A204.1 (cell line): ENCODE measurements around the gene NUDCD3.

Source experiments
- FAIRE-seq: peaks from 2 replicates; lab custom pipeline; 2012; peaks lifted over from hg19 to GRCh38; lab: Jason Lieb, UNC

The NUDCD3 gene

GRCh38 chr7:44398953-44399574 lies 91.4 kb downstream of the NUDCD3 start:
- no peak for FAIRE-seq

- FAIRE-seq, result no peak
These were observed 91.9 kb downstream of the NUDCD3 start for GRCh38 chr7:44398511-44398911.

- no peak for FAIRE-seq
These were observed 93.4 kb downstream of the NUDCD3 start for GRCh38 chr7:44396931-44397545.

GRCh38 chr7:44396496-44396895 lies 94.0 kb downstream of the NUDCD3 start:
- FAIRE-seq, result no peak

- no peak for FAIRE-seq
These were observed 95.4 kb downstream of the NUDCD3 start for GRCh38 chr7:44395067-44395466.

- no peak for FAIRE-seq
These were observed 95.8 kb downstream of the NUDCD3 start for GRCh38 chr7:44394636-44395035.

GRCh38 chr7:44394112-44394447 lies 96.4 kb downstream of the NUDCD3 start:
- FAIRE-seq, result no peak

- no peak for FAIRE-seq
These were observed 97.0 kb downstream of the NUDCD3 start for GRCh38 chr7:44393238-44394111.

- no peak for FAIRE-seq
These were observed 97.8 kb downstream of the NUDCD3 start for GRCh38 chr7:44392618-44393010.

GRCh38 chr7:44391746-44392617 lies 98.5 kb downstream of the NUDCD3 start:
- FAIRE-seq, result no peak

GRCh38 chr7:44391171-44391570 lies 99.3 kb downstream of the NUDCD3 start:
- no peak for FAIRE-seq

- FAIRE-seq, result no peak
These were observed 99.8 kb downstream of the NUDCD3 start for GRCh38 chr7:44390701-44391100.

- no peak for FAIRE-seq
These were observed 102.1 kb downstream of the NUDCD3 start for GRCh38 chr7:44388089-44388970.

- no peak for FAIRE-seq
These were observed 103.1 kb downstream of the NUDCD3 start for GRCh38 chr7:44387389-44387788.

- no peak for FAIRE-seq
These were observed 104.1 kb downstream of the NUDCD3 start for GRCh38 chr7:44386139-44386913.

- no peak for FAIRE-seq
These were observed 104.9 kb downstream of the NUDCD3 start for GRCh38 chr7:44385434-44386138.

GRCh38 chr7:44384586-44385433 lies 105.6 kb downstream of the NUDCD3 start:
- no peak for FAIRE-seq

- FAIRE-seq, result no peak
These were observed 106.9 kb downstream of the NUDCD3 start for GRCh38 chr7:44383566-44383965.
